Gastrocnemius medialis (tissue), 4 donors: ENCODE data around the gene HOATZ. TPM values are rescaled to one million over a fixed set of nuclear protein-coding genes. Genes with fewer than 3 reads are reported as not detected.

ENCODE experiments used
- ATAC-seq, 2 donors: fragments of 150-250 bp; one replicate each; pipeline ENCODE4 v1.9.1; 2016
- DNase-seq, 2 donors: peaks; one replicate each; pipeline ENCODE4 v3.0.0-alpha.2; 2019
- H3K27ac ChIP-seq, 4 donors: fragments of 200-600 bp; sonication (generic); 1 replicate in 1 of 4; 2 replicates in 3 of 4; pipeline ENCODE4 v1.5.1; 2016 to 2018; ENCODE audit warnings: mild to moderate bottlenecking in 2 of 4, moderate library complexity in 1 of 4
- H3K27me3 ChIP-seq, 3 donors: fragments of 200-600 bp; sonication (generic) in 2 of 3; 1 replicate in 1 of 3; 2 replicates in 2 of 3; pipeline versions ENCODE4 v1.5.1 to v1.6.0; 2016 to 2019; ENCODE audit warnings: mild to moderate bottlenecking in 1 of 3, moderate library complexity in 1 of 3
- H3K36me3 ChIP-seq, 2 donors: fragments of 200-600 bp; sonication (generic) in 1 of 2; one replicate each; pipeline ENCODE4 v1.5.1; 2017 to 2018
- H3K4me1 ChIP-seq, 2 donors: fragments of 200-600 bp; sonication (generic) in 1 of 2; one replicate each; pipeline ENCODE4 v1.5.1; 2016 to 2017; ENCODE audit warnings: mild to moderate bottlenecking in 2 of 2
- H3K4me3 ChIP-seq, 4 donors: fragments of 200-600 bp; sonication (generic) in 3 of 4; 1 replicate in 1 of 4; 2 replicates in 3 of 4; pipeline ENCODE4 v1.5.1; 2016 to 2019; ENCODE audit warnings: mild to moderate bottlenecking in 2 of 4
- H3K9me3 ChIP-seq, 3 donors: fragments of 200-600 bp; sonication (generic) in 2 of 3; 1 replicate in 1 of 3; 2 replicates in 2 of 3; pipeline ENCODE4 v1.5.1; 2016 to 2019
- POLR2A ChIP-seq, 2 donors: fragments of 450-650 bp; IDR thresholded peaks; one replicate each; pipeline ENCODE4 v1.6.1; 2017; ENCODE audit warnings: antibody characterized with exemption in 2 of 2, mild to moderate bottlenecking in 2 of 2, moderate library complexity in 2 of 2
- in situ Hi-C, 4 donors: fragments of 200-750 bp; cut with MboI; loops; one replicate each; pipeline versions ENCODE4 v1.15.0 to v1.8.0; 2017; ENCODE audit warnings: low sequenced_read_pairs in 4 of 4
- intact Hi-C: fragments of 100-400 bp; cut with DNase I; formaldehyde crosslinking; loops from one replicate; pipeline ENCODE4 v1.15.1; 2023; ENCODE audit warnings: low total_unique reads
- total RNA-seq, 4 donors: library from RNA; depleted of rRNA; stranded (reverse); fragments of >200 nt; gene quantifications; one replicate each; pipeline versions ENCODE4 v1.1.0 to v1.2.3, GENCODE V29; 2016
- TF ChIP-seq, protein P1 (sequence below), 5 experiments: fragments of 450-650 bp in 3 of 5; fragments of 200-600 bp in 2 of 5; sonication (generic) in 2 of 5; IDR thresholded peaks in 4 of 5; conservative IDR thresholded peaks in 1 of 5; 1 replicate in 4 of 5; 2 replicates in 1 of 5; pipeline ENCODE4 v1.5.1; 2016 to 2019; ENCODE audit warnings: antibody characterized with exemption in 5 of 5, mild to moderate bottlenecking in 3 of 5, moderate library complexity in 3 of 5

HOATZ gene
- total RNA-seq, 4 donors from 2014 or later = not detected

GRCh38 chr11:111574373-111575225, 60.0 kb downstream of the HOATZ start:
- ATAC-seq (peak; percentile 25 to 43), DNase-seq (no peak)
- peaks cover 17 to 21% of the 10 kb centered on the region in 2 donors for H3K4me1 ChIP-seq
- H3K9me3 ChIP-seq = no peaks in the 10 kb centered on the region
- H3K4me3 ChIP-seq = peak overlapping the region; percentile 6 to 26 (median 16)
- H3K27ac ChIP-seq = peak overlapping the region; percentile 49 to 79 (median 68)
- TF ChIP-seq, protein P1, sequence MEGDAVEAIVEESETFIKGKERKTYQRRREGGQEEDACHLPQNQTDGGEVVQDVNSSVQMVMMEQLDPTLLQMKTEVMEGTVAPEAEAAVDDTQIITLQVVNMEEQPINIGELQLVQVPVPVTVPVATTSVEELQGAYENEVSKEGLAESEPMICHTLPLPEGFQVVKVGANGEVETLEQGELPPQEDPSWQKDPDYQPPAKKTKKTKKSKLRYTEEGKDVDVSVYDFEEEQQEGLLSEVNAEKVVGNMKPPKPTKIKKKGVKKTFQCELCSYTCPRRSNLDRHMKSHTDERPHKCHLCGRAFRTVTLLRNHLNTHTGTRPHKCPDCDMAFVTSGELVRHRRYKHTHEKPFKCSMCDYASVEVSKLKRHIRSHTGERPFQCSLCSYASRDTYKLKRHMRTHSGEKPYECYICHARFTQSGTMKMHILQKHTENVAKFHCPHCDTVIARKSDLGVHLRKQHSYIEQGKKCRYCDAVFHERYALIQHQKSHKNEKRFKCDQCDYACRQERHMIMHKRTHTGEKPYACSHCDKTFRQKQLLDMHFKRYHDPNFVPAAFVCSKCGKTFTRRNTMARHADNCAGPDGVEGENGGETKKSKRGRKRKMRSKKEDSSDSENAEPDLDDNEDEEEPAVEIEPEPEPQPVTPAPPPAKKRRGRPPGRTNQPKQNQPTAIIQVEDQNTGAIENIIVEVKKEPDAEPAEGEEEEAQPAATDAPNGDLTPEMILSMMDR (IDR thresholded peaks at IDR 0.05 in 4 of 5, conservative IDR thresholded peaks at IDR 0.05 in 1 of 5) = no peak
- TF ChIP-seq POLR2A (IDR thresholded peaks at IDR 0.05) = no peak
- no peaks in the 10 kb centered on the region for H3K27me3 ChIP-seq
- H3K36me3 ChIP-seq = no peaks in the 10 kb centered on the region
- intact Hi-C loops (no loop called here), in situ Hi-C loops (loop anchor here in 1 of 4 donors (10.0 kb wide), 1 partner anchor 270 kb away; no protein-coding TSS in a partner anchor)

DNA sequence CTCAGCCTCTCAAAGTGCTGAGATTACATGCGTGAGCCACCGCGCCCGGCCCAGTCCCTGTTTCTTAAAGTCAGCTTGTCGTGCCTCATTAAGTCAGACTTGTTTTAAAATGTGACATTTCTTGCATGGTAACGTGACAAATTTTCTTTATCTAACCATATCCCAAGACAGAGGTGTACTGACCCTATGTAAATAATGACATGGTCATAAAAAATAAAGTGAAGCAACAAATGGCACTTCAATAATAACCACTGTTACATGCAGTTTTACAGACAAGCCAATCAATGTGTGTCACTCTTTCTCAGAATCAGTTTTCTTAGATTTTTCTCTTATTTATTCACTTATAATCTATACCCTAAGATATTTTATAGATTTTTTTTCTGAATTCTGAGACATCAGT, 61.2 kb downstream of the HOATZ start:
- Histone ChIP-seq H3K4me1 (peaks cover 17 to 21% of the 10 kb centered on the region in 2 donors), H3K27ac (no peak overlapping the region), H3K27me3 (no peaks in the 10 kb centered on the region), H3K4me3 (no peak overlapping the region), H3K36me3 (no peaks in the 10 kb centered on the region), H3K9me3 (no peaks in the 10 kb centered on the region)
- in situ Hi-C loops = loop anchor here in 1 of 4 donors (10.0 kb wide), 1 partner anchor 269 kb away; no protein-coding TSS in a partner anchor
- TF ChIP-seq POLR2A (IDR thresholded peaks at IDR 0.05) = no peak
- TF ChIP-seq, protein P1 (IDR thresholded peaks at IDR 0.05 in 4 of 5, conservative IDR thresholded peaks at IDR 0.05 in 1 of 5) = no peak
- DNase-seq = no peak
- no peak for ATAC-seq
- intact Hi-C loops = no loop called here

GRCh38 chr11:111577821-111578220, 63.2 kb downstream of the HOATZ start:
- Histone ChIP-seq H3K36me3 (no peaks in the 10 kb centered on the region), H3K27ac (no peak overlapping the region), H3K4me3 (no peak overlapping the region), H3K9me3 (no peaks in the 10 kb centered on the region), H3K27me3 (no peaks in the 10 kb centered on the region), H3K4me1 (peaks cover 17 to 21% of the 10 kb centered on the region in 2 donors)
- TF ChIP-seq, protein P1 (IDR thresholded peaks at IDR 0.05 in 4 of 5, conservative IDR thresholded peaks at IDR 0.05 in 1 of 5) = no peak
- TF ChIP-seq POLR2A (IDR thresholded peaks at IDR 0.05) = no peak
- DNase-seq (no peak), ATAC-seq (no peak)
- intact Hi-C loops (no loop called here), in situ Hi-C loops (loop anchor here in 1 of 4 donors (10.0 kb wide), 1 partner anchor 267 kb away; no protein-coding TSS in a partner anchor)

DNA sequence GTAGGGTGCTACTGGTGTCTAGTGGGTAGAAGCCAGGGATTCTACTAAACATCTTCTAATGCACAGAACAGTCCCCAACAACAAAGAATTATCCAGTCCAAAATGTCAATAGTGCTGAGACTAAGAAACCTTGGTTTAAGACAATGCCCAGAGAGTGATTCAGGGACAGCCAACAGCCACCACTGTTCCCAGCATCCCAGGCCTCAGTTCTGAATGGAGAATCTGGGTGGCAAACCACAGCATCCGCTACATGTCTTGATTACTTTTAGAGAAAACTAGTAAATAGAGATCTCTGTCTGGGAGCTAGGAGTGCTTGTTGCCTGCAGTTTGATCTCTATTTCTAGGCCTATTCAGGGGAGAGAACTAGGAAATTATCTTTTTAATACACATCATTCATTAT, 66.8 kb downstream of the HOATZ start:
- no peaks in the 10 kb centered on the region for H3K9me3 ChIP-seq
- in situ Hi-C loops (no loop called here), intact Hi-C loops (no loop called here)
- no peak overlapping the region for H3K4me3 ChIP-seq
- DNase-seq (no peak), ATAC-seq (no peak)
- no peak for TF ChIP-seq POLR2A (IDR thresholded peaks at IDR 0.05)
- TF ChIP-seq, protein P1 (IDR thresholded peaks at IDR 0.05 in 4 of 5, conservative IDR thresholded peaks at IDR 0.05 in 1 of 5) = no peak
- H3K27me3 ChIP-seq = no peaks in the 10 kb centered on the region
- H3K27ac ChIP-seq = no peak overlapping the region
- no peaks in the 10 kb centered on the region for H3K36me3 ChIP-seq
- no peaks in the 10 kb centered on the region for H3K4me1 ChIP-seq
